ENCODE data around the gene IRF6.

IRF6 gene

DNA sequence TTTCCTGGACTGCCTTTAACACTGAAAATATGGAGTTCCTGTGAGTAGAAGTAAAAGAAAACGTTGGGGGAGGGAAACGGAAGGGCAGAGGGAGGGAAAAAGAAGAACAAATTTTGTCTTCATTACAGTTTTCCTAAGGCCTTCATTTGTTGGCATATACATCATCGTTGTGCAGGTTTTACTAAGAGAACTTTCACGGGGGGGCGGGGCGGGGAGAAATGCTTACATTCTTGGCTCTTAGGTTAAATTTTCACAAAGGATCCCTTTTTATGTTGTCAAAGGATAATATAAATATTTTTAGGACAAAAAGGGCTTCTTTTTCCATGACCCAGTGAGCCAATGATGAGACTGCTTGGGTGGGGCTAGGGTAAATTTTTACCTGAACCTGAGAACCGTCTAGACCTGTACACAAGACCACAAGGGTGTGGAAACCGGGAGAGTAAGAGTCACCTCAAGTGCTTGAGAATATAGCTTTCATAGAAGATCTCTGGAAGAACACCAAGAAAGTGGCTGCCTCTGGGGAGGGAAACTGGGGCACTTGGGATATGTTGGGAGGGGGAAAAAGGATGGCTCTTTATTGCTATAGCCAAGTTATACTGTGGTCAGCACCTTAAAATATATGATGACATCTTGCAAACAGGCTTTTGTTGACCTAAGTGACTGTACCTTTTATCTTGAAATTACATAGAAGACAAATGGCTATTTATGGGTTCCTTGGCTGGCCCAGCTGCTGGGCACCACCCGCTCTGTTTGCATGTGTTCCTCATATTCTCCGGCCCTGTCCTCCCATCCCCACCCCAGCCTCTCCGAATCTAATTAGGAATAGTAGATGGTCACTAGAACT lies 19.9 kb upstream of the IRF6 start:
- DNase-seq (ENCODE audit: low read depth, low spot score) = no peak
- TF ChIP-seq, protein P1, sequence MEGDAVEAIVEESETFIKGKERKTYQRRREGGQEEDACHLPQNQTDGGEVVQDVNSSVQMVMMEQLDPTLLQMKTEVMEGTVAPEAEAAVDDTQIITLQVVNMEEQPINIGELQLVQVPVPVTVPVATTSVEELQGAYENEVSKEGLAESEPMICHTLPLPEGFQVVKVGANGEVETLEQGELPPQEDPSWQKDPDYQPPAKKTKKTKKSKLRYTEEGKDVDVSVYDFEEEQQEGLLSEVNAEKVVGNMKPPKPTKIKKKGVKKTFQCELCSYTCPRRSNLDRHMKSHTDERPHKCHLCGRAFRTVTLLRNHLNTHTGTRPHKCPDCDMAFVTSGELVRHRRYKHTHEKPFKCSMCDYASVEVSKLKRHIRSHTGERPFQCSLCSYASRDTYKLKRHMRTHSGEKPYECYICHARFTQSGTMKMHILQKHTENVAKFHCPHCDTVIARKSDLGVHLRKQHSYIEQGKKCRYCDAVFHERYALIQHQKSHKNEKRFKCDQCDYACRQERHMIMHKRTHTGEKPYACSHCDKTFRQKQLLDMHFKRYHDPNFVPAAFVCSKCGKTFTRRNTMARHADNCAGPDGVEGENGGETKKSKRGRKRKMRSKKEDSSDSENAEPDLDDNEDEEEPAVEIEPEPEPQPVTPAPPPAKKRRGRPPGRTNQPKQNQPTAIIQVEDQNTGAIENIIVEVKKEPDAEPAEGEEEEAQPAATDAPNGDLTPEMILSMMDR (IDR thresholded peaks at IDR 0.05; ENCODE audit: low read depth, low read length) = no peak
- no peak overlapping the region for H3K4me3 ChIP-seq (ENCODE audit: low read depth, low read length)
- in situ Hi-C loops (cut with HindIII; ENCODE audit: low sequenced_read_pairs) = no loop called here

DNA sequence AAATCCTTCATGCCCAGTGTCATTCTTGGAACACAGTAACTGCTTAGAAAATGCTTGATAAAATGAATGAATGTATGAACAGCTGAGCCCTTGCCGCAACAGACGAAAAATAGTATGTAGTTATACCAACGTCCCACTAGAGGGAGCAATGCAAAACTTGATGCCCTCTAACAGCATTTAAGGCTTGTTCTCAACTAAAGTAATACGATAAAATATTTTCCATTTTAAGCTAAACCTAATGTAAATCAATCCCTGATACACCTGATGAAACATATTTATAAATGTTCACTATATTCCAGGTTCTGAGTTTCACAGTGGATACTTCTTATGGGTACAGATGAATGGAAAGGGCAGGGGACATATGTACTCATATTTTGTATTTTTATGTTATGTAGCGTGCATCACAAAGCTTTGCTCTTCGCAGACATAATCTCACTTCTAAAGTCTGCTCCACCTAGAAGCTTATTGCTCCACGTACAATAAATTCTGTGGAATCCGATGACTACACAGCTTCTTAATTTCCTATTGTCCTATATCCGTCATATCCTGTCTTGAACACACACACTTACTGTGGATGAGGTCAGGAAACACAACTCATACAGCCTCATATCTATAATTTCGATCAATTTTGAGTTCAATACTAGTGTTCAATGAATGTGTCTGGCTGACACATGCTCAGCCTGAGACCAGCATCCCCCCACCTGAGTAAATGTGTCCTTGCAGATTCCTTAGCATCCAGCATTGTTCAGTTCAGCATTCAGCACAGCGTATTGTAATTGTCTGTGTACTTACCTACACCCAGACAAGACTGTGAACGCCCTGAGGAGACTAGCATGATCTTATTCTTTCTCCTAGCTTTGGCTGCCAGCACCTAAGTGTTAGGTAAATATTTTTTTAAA lies 17.4 kb upstream of the IRF6 start:
- peak; percentile 79 for DNase-seq (ENCODE audit: low read depth, low spot score)
- TF ChIP-seq, protein P1 (IDR thresholded peaks at IDR 0.05; ENCODE audit: low read depth, low read length) = peak; percentile 71
- no peak overlapping the region for H3K4me3 ChIP-seq (ENCODE audit: low read depth, low read length)
- in situ Hi-C loops (cut with HindIII; ENCODE audit: low sequenced_read_pairs) = no loop called here

DNA sequence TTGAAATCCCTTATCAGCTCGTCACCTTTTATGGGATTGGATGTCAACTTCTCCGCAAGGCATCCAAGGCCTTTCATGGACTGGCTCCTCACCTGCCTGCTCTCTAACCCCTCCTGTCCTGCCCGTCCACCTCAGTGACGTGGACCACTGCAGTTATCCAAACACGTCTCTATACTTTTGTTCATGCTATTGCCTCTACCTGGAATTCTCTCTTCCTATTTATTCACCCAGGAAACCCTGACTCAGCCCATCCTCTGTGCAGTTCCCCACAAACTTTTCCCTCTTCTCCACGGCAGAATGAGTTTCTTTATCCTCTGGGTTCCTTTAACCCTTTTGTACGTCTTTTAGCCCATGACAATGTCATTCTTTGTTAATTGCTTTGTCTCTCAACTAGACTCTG lies 16.8 kb upstream of the IRF6 start:
- H3K4me3 ChIP-seq (ENCODE audit: low read depth, low read length) = no peak overlapping the region
- TF ChIP-seq, protein P1 (IDR thresholded peaks at IDR 0.05; ENCODE audit: low read depth, low read length) = no peak
- DNase-seq (ENCODE audit: low read depth, low spot score) = no peak
- in situ Hi-C loops (cut with HindIII; ENCODE audit: low sequenced_read_pairs) = no loop called here

DNA sequence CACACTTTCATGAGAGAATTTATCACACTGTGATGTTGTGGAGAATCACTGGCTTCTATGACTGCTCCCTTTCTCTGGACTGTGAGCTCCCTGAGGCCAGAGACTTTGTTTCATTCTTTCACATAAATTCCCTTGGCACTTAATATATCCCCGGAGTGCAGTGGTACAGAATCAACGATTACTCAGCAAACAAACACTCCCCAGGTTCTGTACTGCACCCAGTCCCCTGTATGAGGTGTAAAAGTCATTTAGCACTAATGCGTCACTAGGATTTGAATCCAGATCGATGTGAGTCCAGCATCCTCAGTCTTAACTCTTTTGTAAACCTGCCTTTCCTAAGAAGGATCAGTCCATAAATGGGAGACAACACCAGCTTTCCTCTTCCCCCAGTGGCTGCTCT lies 15.0 kb upstream of the IRF6 start:
- no peak overlapping the region for H3K4me3 ChIP-seq (ENCODE audit: low read depth, low read length)
- in situ Hi-C loops (cut with HindIII; ENCODE audit: low sequenced_read_pairs) = no loop called here
- no peak for DNase-seq (ENCODE audit: low read depth, low spot score)
- TF ChIP-seq, protein P1 (IDR thresholded peaks at IDR 0.05; ENCODE audit: low read depth, low read length) = no peak

DNA sequence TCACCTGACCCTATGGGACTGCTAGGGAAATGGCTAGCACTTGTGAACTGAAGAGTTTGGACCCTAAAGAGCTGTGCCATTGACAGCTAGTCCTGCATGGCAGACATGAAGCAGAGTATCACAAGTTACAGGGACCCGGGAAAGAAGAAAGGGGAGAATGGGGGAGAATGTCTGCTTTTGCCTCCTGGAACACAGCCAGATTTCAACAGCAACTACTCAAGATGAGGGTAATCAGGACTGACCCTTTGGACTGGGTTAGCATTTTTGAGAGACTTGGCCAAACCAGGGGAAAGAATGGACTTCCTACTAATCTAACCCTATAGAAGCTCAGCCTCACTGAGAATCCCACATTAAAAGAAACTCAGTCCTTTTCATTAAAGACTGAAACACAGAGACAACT lies 13.1 kb upstream of the IRF6 start:
- in situ Hi-C loops (cut with HindIII; ENCODE audit: low sequenced_read_pairs) = no loop called here
- TF ChIP-seq, protein P1 (IDR thresholded peaks at IDR 0.05; ENCODE audit: low read depth, low read length) = no peak
- H3K4me3 ChIP-seq (ENCODE audit: low read depth, low read length) = no peak overlapping the region
- no peak for DNase-seq (ENCODE audit: low read depth, low spot score)

DNA sequence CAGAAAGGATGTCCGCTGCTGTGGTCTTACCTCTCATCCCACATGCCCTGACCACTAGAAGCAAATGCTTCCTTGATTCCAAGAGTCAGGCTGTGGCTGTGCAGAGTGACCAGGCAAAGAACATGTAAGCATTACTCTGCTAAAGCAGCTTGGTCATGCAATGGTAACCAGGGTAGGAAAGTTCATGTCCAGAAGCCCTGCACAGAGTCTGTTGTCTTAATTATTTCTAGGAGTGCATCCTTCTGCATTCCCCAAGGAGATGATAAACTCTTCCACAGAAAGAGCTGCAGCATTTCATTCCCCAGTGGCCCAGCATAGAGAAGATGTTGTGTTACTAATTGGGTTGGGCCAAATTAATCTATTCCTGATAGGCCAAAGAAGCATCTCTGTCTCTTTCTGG lies 11.7 kb upstream of the IRF6 start:
- in situ Hi-C loops (cut with HindIII; ENCODE audit: low sequenced_read_pairs) = no loop called here
- no peak for DNase-seq (ENCODE audit: low read depth, low spot score)
- no peak overlapping the region for H3K4me3 ChIP-seq (ENCODE audit: low read depth, low read length)
- TF ChIP-seq, protein P1 (IDR thresholded peaks at IDR 0.05; ENCODE audit: low read depth, low read length) = no peak

Measured in astrocyte of the spinal cord (primary cell).